HAP-1 (cell line): ENCODE data around the gene USP11.
A peak's percentile ranks its signal among the peaks of the same experiment; 100 is the strongest.

Experiments
- DNase-seq, 2 experiments: peaks; one replicate each; pipeline ENCODE4 v3.0.0-alpha.2; 2016 to 2020; ENCODE audit warnings: low spot score in 2 of 2
- H3K27me3 ChIP-seq: fragments of 250-450 bp; sonication (Bioruptor Pico); 2 replicates; pipeline ENCODE4 v1.5.1; 2020; ENCODE audit warnings: low read depth, mild to moderate bottlenecking, moderate library complexity
- H3K36me3 ChIP-seq: fragments of 250-450 bp; sonication (Bioruptor Pico); replicated peaks from 2 replicates; pipeline ENCODE4 v1.5.1; 2020; ENCODE audit warnings: mild to moderate bottlenecking
- H3K4me1 ChIP-seq: fragments of 250-450 bp; sonication (Bioruptor Pico); 2 replicates; pipeline ENCODE4 v1.5.1; 2020; ENCODE audit warnings: mild to moderate bottlenecking
- H3K4me3 ChIP-seq: fragments of 250-450 bp; sonication (Bioruptor Pico); 2 replicates; pipeline ENCODE4 v1.5.1; 2020; ENCODE audit warnings: mild to moderate bottlenecking, moderate library complexity
- H3K9me3 ChIP-seq: fragments of 250-450 bp; sonication (Bioruptor Pico); 2 replicates; pipeline ENCODE4 v1.5.1; 2020; ENCODE audit warnings: mild to moderate bottlenecking, moderate library complexity
- in situ Hi-C: fragments of 300-500 bp; cut with MboI; formaldehyde crosslinking; loops from 3 replicates; pipeline ENCODE4 v1.14.3; 2020; ENCODE audit warnings: low sequenced_read_pairs, inconsistent platforms, mixed read lengths

The USP11 gene

GRCh38 chrX:47234583-47234982 lies 1.8 kb downstream of the USP11 start:
- in situ Hi-C loops = no loop called here
- H3K9me3 ChIP-seq = no peaks in the 10 kb centered on the region
- H3K36me3 ChIP-seq = peaks cover under 1% of the 10 kb centered on the region; the same call in 1 of the 2 replicates
- DNase-seq = no peak
- no peaks in the 10 kb centered on the region for H3K27me3 ChIP-seq
- peaks cover 17% of the 10 kb centered on the region for H3K4me1 ChIP-seq
- H3K4me3 ChIP-seq = peak overlapping the region; percentile 73

GRCh38 chrX:47235691-47236103 lies 2.9 kb downstream of the USP11 start:
- in situ Hi-C loops = no loop called here
- no peak for DNase-seq
- no peaks in the 10 kb centered on the region for H3K9me3 ChIP-seq

GRCh38 chrX:47239199-47239598 lies 6.4 kb downstream of the USP11 start:
- no peak overlapping the region for H3K4me3 ChIP-seq
- H3K36me3 ChIP-seq = peaks cover 37% of the 10 kb centered on the region
- in situ Hi-C loops = no loop called here
- peaks cover 5% of the 10 kb centered on the region; the same call in 1 of the 2 replicates for H3K4me1 ChIP-seq
- no peak for DNase-seq
- no peaks in the 10 kb centered on the region for H3K9me3 ChIP-seq
- no peaks in the 10 kb centered on the region for H3K27me3 ChIP-seq

More at GRCh38 chrX:47235691-47236103, 2.9 kb downstream of the USP11 start:
- no peak overlapping the region for H3K4me3 ChIP-seq
- no peaks in the 10 kb centered on the region for H3K27me3 ChIP-seq
- peaks cover 17% of the 10 kb centered on the region for H3K4me1 ChIP-seq
- H3K36me3 ChIP-seq = peaks cover 7% of the 10 kb centered on the region

- Histone ChIP-seq H3K36me3 (peaks cover 43% of the 10 kb centered on the region), H3K4me3 (no peak overlapping the region), H3K4me1 (no peaks in the 10 kb centered on the region), H3K27me3 (no peaks in the 10 kb centered on the region), H3K9me3 (no peaks in the 10 kb centered on the region)
- in situ Hi-C loops = no loop called here
- no peak for DNase-seq
Measured at GRCh38 chrX:47239898-47240545, 7.2 kb downstream of the USP11 start.

GRCh38 chrX:47240619-47241018 lies 7.8 kb downstream of the USP11 start:
- Histone ChIP-seq H3K4me3 (no peak overlapping the region), H3K36me3 (peaks cover 43% of the 10 kb centered on the region), H3K4me1 (no peaks in the 10 kb centered on the region), H3K9me3 (no peaks in the 10 kb centered on the region), H3K27me3 (no peaks in the 10 kb centered on the region)
- no peak for DNase-seq
- in situ Hi-C loops = no loop called here

- H3K4me3 ChIP-seq = no peak overlapping the region
- H3K4me1 ChIP-seq = no peaks in the 10 kb centered on the region
- H3K36me3 ChIP-seq = peaks cover 49% of the 10 kb centered on the region
- in situ Hi-C loops = no loop called here
- no peak for DNase-seq
- H3K9me3 ChIP-seq = no peaks in the 10 kb centered on the region
- H3K27me3 ChIP-seq = no peaks in the 10 kb centered on the region
Measured at GRCh38 chrX:47241201-47242011, 8.6 kb downstream of the USP11 start.

GRCh38 chrX:47242321-47242720 lies 9.5 kb downstream of the USP11 start:
- no peak for DNase-seq
- no peaks in the 10 kb centered on the region for H3K4me1 ChIP-seq
- H3K27me3 ChIP-seq = no peaks in the 10 kb centered on the region
- H3K4me3 ChIP-seq = no peak overlapping the region
- in situ Hi-C loops = no loop called here
- peaks cover 52% of the 10 kb centered on the region for H3K36me3 ChIP-seq
- no peaks in the 10 kb centered on the region for H3K9me3 ChIP-seq

GRCh38 chrX:47243351-47243750 lies 10.5 kb downstream of the USP11 start:
- Histone ChIP-seq H3K27me3 (no peaks in the 10 kb centered on the region), H3K4me1 (no peaks in the 10 kb centered on the region), H3K9me3 (no peaks in the 10 kb centered on the region), H3K4me3 (no peak overlapping the region), H3K36me3 (peaks cover 56% of the 10 kb centered on the region)
- in situ Hi-C loops = no loop called here
- DNase-seq = no peak

- no peaks in the 10 kb centered on the region for H3K4me1 ChIP-seq
- H3K27me3 ChIP-seq = no peaks in the 10 kb centered on the region
- H3K36me3 ChIP-seq = peaks cover 54% of the 10 kb centered on the region
- DNase-seq = no peak
- in situ Hi-C loops = no loop called here
- H3K4me3 ChIP-seq = no peak overlapping the region
- no peaks in the 10 kb centered on the region for H3K9me3 ChIP-seq
Measured at GRCh38 chrX:47244676-47245075, 11.9 kb downstream of the USP11 start.

- no peak for DNase-seq
- no peaks in the 10 kb centered on the region for H3K4me1 ChIP-seq
- peaks cover 52% of the 10 kb centered on the region for H3K36me3 ChIP-seq
- H3K27me3 ChIP-seq = no peaks in the 10 kb centered on the region
- in situ Hi-C loops = no loop called here
- no peaks in the 10 kb centered on the region for H3K9me3 ChIP-seq
- H3K4me3 ChIP-seq = no peak overlapping the region
Measured at GRCh38 chrX:47245156-47245555, 12.3 kb downstream of the USP11 start.

GRCh38 chrX:47247206-47247998 lies 14.6 kb downstream of the USP11 start:
- H3K4me3 ChIP-seq = no peak overlapping the region
- H3K9me3 ChIP-seq = no peaks in the 10 kb centered on the region
- DNase-seq = no peak
- no peaks in the 10 kb centered on the region for H3K4me1 ChIP-seq
- H3K27me3 ChIP-seq = no peaks in the 10 kb centered on the region
- peaks cover 32% of the 10 kb centered on the region for H3K36me3 ChIP-seq
- in situ Hi-C loops = no loop called here

GRCh38 chrX:47247999-47248320 lies 15.2 kb downstream of the USP11 start:
- no peaks in the 10 kb centered on the region for H3K9me3 ChIP-seq
- H3K4me1 ChIP-seq = no peaks in the 10 kb centered on the region
- in situ Hi-C loops = no loop called here
- no peak overlapping the region for H3K4me3 ChIP-seq
- H3K27me3 ChIP-seq = no peaks in the 10 kb centered on the region
- peaks cover 28% of the 10 kb centered on the region for H3K36me3 ChIP-seq
- DNase-seq = no peak

GRCh38 chrX:47248576-47248975 lies 15.8 kb downstream of the USP11 start:
- no peaks in the 10 kb centered on the region for H3K27me3 ChIP-seq
- H3K4me1 ChIP-seq = no peaks in the 10 kb centered on the region
- in situ Hi-C loops = no loop called here
- H3K9me3 ChIP-seq = no peaks in the 10 kb centered on the region
- H3K4me3 ChIP-seq = no peak overlapping the region
- no peak for DNase-seq
- H3K36me3 ChIP-seq = peaks cover 22% of the 10 kb centered on the region

GRCh38 chrX:47250017-47250347 lies 17.2 kb downstream of the USP11 start:
- H3K4me1 ChIP-seq = no peaks in the 10 kb centered on the region
- H3K4me3 ChIP-seq = no peak overlapping the region
- peaks cover 13% of the 10 kb centered on the region for H3K36me3 ChIP-seq
- no peaks in the 10 kb centered on the region for H3K9me3 ChIP-seq
- H3K27me3 ChIP-seq = no peaks in the 10 kb centered on the region
- in situ Hi-C loops = no loop called here
- no peak for DNase-seq
